Tibial nerve (tissue), 4 donors: ENCODE results near the gene ARID5B.

ENCODE experiments used
- EP300 ChIP-seq, 2 donors: sonication (generic); formaldehyde crosslinking; IDR thresholded peaks; one replicate each; pipeline ENCODE4 v1.6.1; 2017; ENCODE audit warnings: antibody characterized with exemption in 2 of 2, mild to moderate bottlenecking in 1 of 2
- TF ChIP-seq, protein P1 (sequence below), 5 experiments: fragments of 200-600 bp in 3 of 5; fragments of 450-650 bp in 2 of 5; sonication (generic) in 3 of 5; IDR thresholded peaks; one replicate each; pipeline ENCODE4 v1.5.1; 2016 to 2019; ENCODE audit warnings: antibody characterized with exemption in 5 of 5, mild to moderate bottlenecking in 3 of 5, moderate library complexity in 2 of 5

- TF ChIP-seq, protein P1, sequence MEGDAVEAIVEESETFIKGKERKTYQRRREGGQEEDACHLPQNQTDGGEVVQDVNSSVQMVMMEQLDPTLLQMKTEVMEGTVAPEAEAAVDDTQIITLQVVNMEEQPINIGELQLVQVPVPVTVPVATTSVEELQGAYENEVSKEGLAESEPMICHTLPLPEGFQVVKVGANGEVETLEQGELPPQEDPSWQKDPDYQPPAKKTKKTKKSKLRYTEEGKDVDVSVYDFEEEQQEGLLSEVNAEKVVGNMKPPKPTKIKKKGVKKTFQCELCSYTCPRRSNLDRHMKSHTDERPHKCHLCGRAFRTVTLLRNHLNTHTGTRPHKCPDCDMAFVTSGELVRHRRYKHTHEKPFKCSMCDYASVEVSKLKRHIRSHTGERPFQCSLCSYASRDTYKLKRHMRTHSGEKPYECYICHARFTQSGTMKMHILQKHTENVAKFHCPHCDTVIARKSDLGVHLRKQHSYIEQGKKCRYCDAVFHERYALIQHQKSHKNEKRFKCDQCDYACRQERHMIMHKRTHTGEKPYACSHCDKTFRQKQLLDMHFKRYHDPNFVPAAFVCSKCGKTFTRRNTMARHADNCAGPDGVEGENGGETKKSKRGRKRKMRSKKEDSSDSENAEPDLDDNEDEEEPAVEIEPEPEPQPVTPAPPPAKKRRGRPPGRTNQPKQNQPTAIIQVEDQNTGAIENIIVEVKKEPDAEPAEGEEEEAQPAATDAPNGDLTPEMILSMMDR (IDR thresholded peaks at IDR 0.05), result no peak
- TF ChIP-seq EP300 (IDR thresholded peaks at IDR 0.05), result no peak
These were observed 31.0 kb upstream of the ARID5B start for GRCh38 chr10:61870526-61870895.
